Measurements from ENCODE around the gene MIR17HG.

MIR17HG gene

DNA sequence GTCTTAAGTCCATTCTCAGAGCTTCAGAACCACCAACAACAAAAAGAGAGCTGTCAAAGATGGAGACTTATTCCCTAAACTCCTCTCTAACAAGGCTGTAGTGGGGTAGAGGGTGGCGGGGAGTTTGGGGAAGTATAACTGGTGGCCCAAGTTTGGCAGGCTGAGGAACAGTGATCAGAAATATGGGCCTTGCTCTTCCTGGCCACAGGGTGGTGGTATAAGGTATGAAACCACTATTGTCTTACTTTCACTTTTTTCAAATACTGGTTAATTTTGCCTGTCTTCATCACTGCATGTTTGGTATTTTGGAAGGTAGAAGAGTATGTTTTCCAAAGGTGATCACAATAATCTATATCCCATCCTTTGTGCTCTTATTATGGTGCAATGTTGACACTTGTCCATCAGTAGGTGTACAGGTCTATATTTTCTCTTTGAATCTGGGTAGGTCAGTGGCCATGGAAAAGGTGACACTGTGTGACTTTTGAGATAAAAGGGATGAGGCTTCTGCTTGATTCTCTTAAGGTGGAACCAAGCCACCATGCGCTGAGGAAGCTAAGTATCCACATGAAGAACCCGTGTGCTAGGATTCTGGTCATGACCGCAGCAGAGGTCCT lies 27.7 kb downstream of the MIR17HG start:
- H3F3A ChIP-seq (ENCODE audit: insufficient read depth) = no peaks in the 10 kb centered on the region
- TF ChIP-seq, protein P1, sequence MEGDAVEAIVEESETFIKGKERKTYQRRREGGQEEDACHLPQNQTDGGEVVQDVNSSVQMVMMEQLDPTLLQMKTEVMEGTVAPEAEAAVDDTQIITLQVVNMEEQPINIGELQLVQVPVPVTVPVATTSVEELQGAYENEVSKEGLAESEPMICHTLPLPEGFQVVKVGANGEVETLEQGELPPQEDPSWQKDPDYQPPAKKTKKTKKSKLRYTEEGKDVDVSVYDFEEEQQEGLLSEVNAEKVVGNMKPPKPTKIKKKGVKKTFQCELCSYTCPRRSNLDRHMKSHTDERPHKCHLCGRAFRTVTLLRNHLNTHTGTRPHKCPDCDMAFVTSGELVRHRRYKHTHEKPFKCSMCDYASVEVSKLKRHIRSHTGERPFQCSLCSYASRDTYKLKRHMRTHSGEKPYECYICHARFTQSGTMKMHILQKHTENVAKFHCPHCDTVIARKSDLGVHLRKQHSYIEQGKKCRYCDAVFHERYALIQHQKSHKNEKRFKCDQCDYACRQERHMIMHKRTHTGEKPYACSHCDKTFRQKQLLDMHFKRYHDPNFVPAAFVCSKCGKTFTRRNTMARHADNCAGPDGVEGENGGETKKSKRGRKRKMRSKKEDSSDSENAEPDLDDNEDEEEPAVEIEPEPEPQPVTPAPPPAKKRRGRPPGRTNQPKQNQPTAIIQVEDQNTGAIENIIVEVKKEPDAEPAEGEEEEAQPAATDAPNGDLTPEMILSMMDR (IDR thresholded peaks at IDR 0.05; ENCODE audit: insufficient read depth, low read length, poor library complexity, severe bottlenecking) = no peak
- TF ChIP-seq EZH2phosphoT487 (conservative IDR thresholded peaks at IDR 0.05; ENCODE audit: low read length) = no peak
- no peaks in the 10 kb centered on the region for H3K27me3 ChIP-seq (ENCODE audit: low read length)
- H3K4me3 ChIP-seq (ENCODE audit: insufficient read depth, low read length, poor library complexity, severe bottlenecking) = no peak overlapping the region
- H3K79me2 ChIP-seq (ENCODE audit: insufficient read depth, low read length) = no peaks in the 10 kb centered on the region
- H3K36me3 ChIP-seq (ENCODE audit: low read length) = no peaks in the 10 kb centered on the region
- no peak overlapping the region for H3K9ac ChIP-seq (ENCODE audit: low read length)
- no peaks in the 10 kb centered on the region for H3K9me3 ChIP-seq (ENCODE audit: insufficient read depth, low read length)
- no peaks in the 10 kb centered on the region for H4K20me1 ChIP-seq (ENCODE audit: low read depth, low read length)
- H2AFZ ChIP-seq (ENCODE audit: low read depth, low read length, severe bottlenecking) = no peak overlapping the region
- no peak overlapping the region for H3K27ac ChIP-seq (ENCODE audit: low read depth, low read length)
- H3K4me2 ChIP-seq (ENCODE audit: low read depth, low read length, poor library complexity, severe bottlenecking) = no peak overlapping the region
- no peaks in the 10 kb centered on the region for H3K9me2 ChIP-seq (replicated peaks; ENCODE audit: insufficient read depth, low read length)

DNA sequence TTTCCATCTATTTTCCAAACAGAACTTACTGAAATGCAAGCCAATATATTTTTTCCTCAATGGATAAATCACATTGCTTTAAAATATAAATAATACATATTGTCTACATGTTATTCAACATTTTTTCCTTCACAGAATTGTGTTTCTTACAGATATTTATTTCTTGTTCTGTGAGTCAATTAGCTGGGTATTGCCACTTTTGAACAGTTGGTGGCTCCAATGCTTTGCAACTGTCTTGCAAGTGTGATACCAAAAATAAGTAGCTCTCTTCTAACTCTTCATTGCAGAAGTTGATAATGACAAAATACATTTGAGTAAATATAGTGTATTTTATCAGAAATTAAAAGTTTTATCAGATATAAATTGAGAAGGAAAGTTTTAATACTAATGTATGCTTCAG lies 33.9 kb downstream of the MIR17HG start:
- H3K9me2 ChIP-seq (replicated peaks; ENCODE audit: insufficient read depth, low read length) = no peaks in the 10 kb centered on the region
- no peaks in the 10 kb centered on the region for H3K79me2 ChIP-seq (ENCODE audit: insufficient read depth, low read length)
- no peak overlapping the region for H3K4me3 ChIP-seq (ENCODE audit: insufficient read depth, low read length, poor library complexity, severe bottlenecking)
- H4K20me1 ChIP-seq (ENCODE audit: low read depth, low read length) = no peaks in the 10 kb centered on the region
- H3K4me2 ChIP-seq (ENCODE audit: low read depth, low read length, poor library complexity, severe bottlenecking) = no peak overlapping the region
- TF ChIP-seq EZH2phosphoT487 (conservative IDR thresholded peaks at IDR 0.05; ENCODE audit: low read length) = no peak
- TF ChIP-seq, protein P1 (IDR thresholded peaks at IDR 0.05; ENCODE audit: insufficient read depth, low read length, poor library complexity, severe bottlenecking) = peak; percentile 54
- no peak overlapping the region for H3K27ac ChIP-seq (ENCODE audit: low read depth, low read length)
- no peaks in the 10 kb centered on the region for H3K9me3 ChIP-seq (ENCODE audit: insufficient read depth, low read length)
- H2AFZ ChIP-seq (ENCODE audit: low read depth, low read length, severe bottlenecking) = no peak overlapping the region
- H3K9ac ChIP-seq (ENCODE audit: low read length) = no peak overlapping the region
- no peaks in the 10 kb centered on the region for H3F3A ChIP-seq (ENCODE audit: insufficient read depth)
- no peaks in the 10 kb centered on the region for H3K36me3 ChIP-seq (ENCODE audit: low read length)
- no peaks in the 10 kb centered on the region for H3K27me3 ChIP-seq (ENCODE audit: low read length)

DNA sequence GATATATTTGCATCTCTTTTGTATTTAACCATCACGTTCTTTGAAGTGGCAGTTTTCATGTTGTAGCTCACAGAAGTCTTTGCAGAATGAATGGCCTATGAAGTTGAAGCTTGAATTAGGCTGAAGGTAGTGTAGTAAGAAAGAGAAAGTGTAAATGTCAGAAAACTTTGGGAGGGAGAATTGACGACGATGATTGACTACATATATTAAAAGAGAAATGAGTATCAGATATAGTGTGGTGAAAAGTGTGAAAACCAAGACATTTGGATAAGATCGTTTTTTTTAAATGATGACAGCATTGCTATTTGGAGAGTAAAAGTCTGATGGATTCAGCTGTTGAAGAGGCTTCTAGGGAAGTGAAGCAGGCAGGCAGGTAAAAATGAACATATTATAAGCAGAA lies 36.3 kb downstream of the MIR17HG start:
- Histone ChIP-seq H3K9ac (ENCODE audit: low read length) (no peak overlapping the region), H3K9me2 (replicated peaks; ENCODE audit: insufficient read depth, low read length) (no peaks in the 10 kb centered on the region), H3K36me3 (ENCODE audit: low read length) (no peaks in the 10 kb centered on the region), H3K27ac (ENCODE audit: low read depth, low read length) (no peak overlapping the region), H3K79me2 (ENCODE audit: insufficient read depth, low read length) (no peaks in the 10 kb centered on the region), H3K4me3 (ENCODE audit: insufficient read depth, low read length, poor library complexity, severe bottlenecking) (no peak overlapping the region), H3K27me3 (ENCODE audit: low read length) (no peaks in the 10 kb centered on the region), H2AFZ (ENCODE audit: low read depth, low read length, severe bottlenecking) (no peak overlapping the region), H4K20me1 (ENCODE audit: low read depth, low read length) (no peaks in the 10 kb centered on the region), H3K4me2 (ENCODE audit: low read depth, low read length, poor library complexity, severe bottlenecking) (no peak overlapping the region), H3F3A (ENCODE audit: insufficient read depth) (no peaks in the 10 kb centered on the region), H3K9me3 (ENCODE audit: insufficient read depth, low read length) (no peaks in the 10 kb centered on the region)
- TF ChIP-seq, protein P1 (IDR thresholded peaks at IDR 0.05; ENCODE audit: insufficient read depth, low read length, poor library complexity, severe bottlenecking) = no peak
- TF ChIP-seq EZH2phosphoT487 (conservative IDR thresholded peaks at IDR 0.05; ENCODE audit: low read length) = no peak

Data from SU-DHL-6 (cell line).